ENCODE results near the gene HMOX2.

The HMOX2 gene

DNA sequence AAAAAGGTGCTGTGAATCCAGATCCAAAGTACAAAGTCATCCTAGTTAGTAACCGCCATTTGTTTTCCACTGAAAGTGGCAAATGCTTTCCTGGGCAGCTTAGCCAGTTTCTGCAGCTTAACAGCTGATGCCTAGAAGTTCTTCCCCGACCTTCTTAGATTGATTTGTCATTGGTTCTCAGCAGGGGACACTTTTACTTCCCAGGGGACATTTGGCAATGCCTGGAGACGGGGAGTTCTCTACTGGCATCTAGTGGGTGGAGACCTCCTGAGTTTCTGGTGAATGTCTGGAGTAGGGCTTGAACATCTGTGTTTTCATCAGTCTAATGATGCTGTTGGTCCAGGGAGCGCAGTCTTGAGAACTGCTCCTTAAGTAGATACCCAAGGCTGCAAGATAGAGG is 43.0 kb upstream of the HMOX2 start:
- no peak for ATAC-seq
- TF ChIP-seq, protein P1, sequence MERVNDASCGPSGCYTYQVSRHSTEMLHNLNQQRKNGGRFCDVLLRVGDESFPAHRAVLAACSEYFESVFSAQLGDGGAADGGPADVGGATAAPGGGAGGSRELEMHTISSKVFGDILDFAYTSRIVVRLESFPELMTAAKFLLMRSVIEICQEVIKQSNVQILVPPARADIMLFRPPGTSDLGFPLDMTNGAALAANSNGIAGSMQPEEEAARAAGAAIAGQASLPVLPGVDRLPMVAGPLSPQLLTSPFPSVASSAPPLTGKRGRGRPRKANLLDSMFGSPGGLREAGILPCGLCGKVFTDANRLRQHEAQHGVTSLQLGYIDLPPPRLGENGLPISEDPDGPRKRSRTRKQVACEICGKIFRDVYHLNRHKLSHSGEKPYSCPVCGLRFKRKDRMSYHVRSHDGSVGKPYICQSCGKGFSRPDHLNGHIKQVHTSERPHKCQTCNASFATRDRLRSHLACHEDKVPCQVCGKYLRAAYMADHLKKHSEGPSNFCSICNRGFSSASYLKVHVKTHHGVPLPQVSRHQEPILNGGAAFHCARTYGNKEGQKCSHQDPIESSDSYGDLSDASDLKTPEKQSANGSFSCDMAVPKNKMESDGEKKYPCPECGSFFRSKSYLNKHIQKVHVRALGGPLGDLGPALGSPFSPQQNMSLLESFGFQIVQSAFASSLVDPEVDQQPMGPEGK (CRISPR knock-in tag; IDR thresholded peaks at IDR 0.05; ENCODE audit: borderline replicate concordance) = no peak
- TF ChIP-seq CREB5 (CRISPR knock-in tag; IDR thresholded peaks at IDR 0.05; ENCODE audit: low read depth) = no peak
- TF ChIP-seq POU6F1 (CRISPR knock-in tag; IDR thresholded peaks at IDR 0.05; ENCODE audit: borderline replicate concordance, low read depth) = no peak
- TF ChIP-seq ZFP3 (CRISPR knock-in tag; IDR thresholded peaks at IDR 0.05) = no peak
- TF ChIP-seq ZNF565 (CRISPR knock-in tag; conservative IDR thresholded peaks at IDR 0.05; ENCODE audit: low read depth) = no peak
- no peak for TF ChIP-seq SNAI2 (CRISPR knock-in tag; IDR thresholded peaks at IDR 0.05)
- no peak for TF ChIP-seq TSHZ2 (CRISPR knock-in tag; IDR thresholded peaks at IDR 0.05)
- no peak for TF ChIP-seq ZC3H10 (CRISPR knock-in tag; IDR thresholded peaks at IDR 0.05)
- TF ChIP-seq, protein P2, sequence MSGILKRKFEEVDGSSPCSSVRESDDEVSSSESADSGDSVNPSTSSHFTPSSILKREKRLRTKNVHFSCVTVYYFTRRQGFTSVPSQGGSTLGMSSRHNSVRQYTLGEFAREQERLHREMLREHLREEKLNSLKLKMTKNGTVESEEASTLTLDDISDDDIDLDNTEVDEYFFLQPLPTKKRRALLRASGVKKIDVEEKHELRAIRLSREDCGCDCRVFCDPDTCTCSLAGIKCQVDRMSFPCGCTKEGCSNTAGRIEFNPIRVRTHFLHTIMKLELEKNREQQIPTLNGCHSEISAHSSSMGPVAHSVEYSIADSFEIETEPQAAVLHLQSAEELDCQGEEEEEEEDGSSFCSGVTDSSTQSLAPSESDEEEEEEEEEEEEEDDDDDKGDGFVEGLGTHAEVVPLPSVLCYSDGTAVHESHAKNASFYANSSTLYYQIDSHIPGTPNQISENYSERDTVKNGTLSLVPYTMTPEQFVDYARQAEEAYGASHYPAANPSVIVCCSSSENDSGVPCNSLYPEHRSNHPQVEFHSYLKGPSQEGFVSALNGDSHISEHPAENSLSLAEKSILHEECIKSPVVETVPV (CRISPR knock-in tag; IDR thresholded peaks at IDR 0.05) = no peak
- TF ChIP-seq TCF4 (CRISPR knock-in tag; IDR thresholded peaks at IDR 0.05; ENCODE audit: borderline replicate concordance) = no peak
- TF ChIP-seq ZFP30 (CRISPR knock-in tag; IDR thresholded peaks at IDR 0.05) = no peak
- TF ChIP-seq RARB (CRISPR knock-in tag; IDR thresholded peaks at IDR 0.05) = no peak
- no peak for TF ChIP-seq PPARA (CRISPR knock-in tag; IDR thresholded peaks at IDR 0.05; ENCODE audit: borderline replicate concordance)
- no peak for TF ChIP-seq BACH2 (CRISPR knock-in tag; IDR thresholded peaks at IDR 0.05; ENCODE audit: borderline replicate concordance)

GRCh38 chr16:4433914-4434787 is 42.0 kb upstream of the HMOX2 start:
- no peak for ATAC-seq
- no peak for TF ChIP-seq TSHZ2 (CRISPR knock-in tag; IDR thresholded peaks at IDR 0.05)

All from SK-N-SH treated with all-trans-retinoic acid at 6 μM for 48 hours (cell line).